HG03135 (cell line): ENCODE data around the gene BAK1.
"Not testable (repeated sequence)": the region's sequence is repeated elsewhere in the genome, so short reads cannot be mapped to it uniquely, and the experiment has no call there.

Experiments used
- ATAC-seq: cut with Tn5 transposase; IDR thresholded peaks from one replicate; pipeline ENCODE4 v1.9.1; 2021; ENCODE audit warnings: mild to moderate bottlenecking, moderate library complexity; ENCODE audit not compliant: unreplicated experiment

Gene BAK1

GRCh38 chr6:33609019-33609418, 28.9 kb upstream of the BAK1 start:
- ATAC-seq = no peak

GRCh38 chr6:33607784-33608161, 27.7 kb upstream of the BAK1 start:
- ATAC-seq = no peak

GRCh38 chr6:33607126-33607783, 27.2 kb upstream of the BAK1 start:
- ATAC-seq = no peak

- no peak for ATAC-seq
These were observed 26.6 kb upstream of the BAK1 start for GRCh38 chr6:33606642-33607041.

- ATAC-seq = no peak
These were observed 25.1 kb upstream of the BAK1 start for GRCh38 chr6:33604941-33605854.

GRCh38 chr6:33602180-33602579, 22.1 kb upstream of the BAK1 start:
- ATAC-seq = no peak

GRCh38 chr6:33600761-33601160, 20.7 kb upstream of the BAK1 start:
- ATAC-seq = no peak

GRCh38 chr6:33599413-33599938, 19.4 kb upstream of the BAK1 start:
- ATAC-seq = no peak

- ATAC-seq = no peak
These were observed 17.7 kb upstream of the BAK1 start for GRCh38 chr6:33597551-33598322.

- not testable (repeated sequence) for ATAC-seq
These were observed 16.8 kb upstream of the BAK1 start for GRCh38 chr6:33596894-33597293.

GRCh38 chr6:33595001-33595846, 15.1 kb upstream of the BAK1 start:
- no peak for ATAC-seq

GRCh38 chr6:33593414-33593727, 13.3 kb upstream of the BAK1 start:
- ATAC-seq = no peak

GRCh38 chr6:33592595-33593413, 12.7 kb upstream of the BAK1 start:
- no peak for ATAC-seq

GRCh38 chr6:33592280-33592594, 12.2 kb upstream of the BAK1 start:
- no peak for ATAC-seq

- ATAC-seq = no peak
These were observed 11.5 kb upstream of the BAK1 start for GRCh38 chr6:33591424-33592032.

GRCh38 chr6:33590531-33591198, 10.6 kb upstream of the BAK1 start:
- ATAC-seq = no peak

GRCh38 chr6:33589731-33590530, 9.9 kb upstream of the BAK1 start:
- ATAC-seq = no peak

- no peak for ATAC-seq
These were observed 9.3 kb upstream of the BAK1 start for GRCh38 chr6:33589392-33589730.
